H9 (cell line): ENCODE measurements around the gene TMEM106B. TPM values are rescaled to one million over a fixed set of nuclear protein-coding genes. Genes with fewer than 3 reads are reported as not detected.

Source experiments
- DNase-seq: peaks from one replicate; pipeline ENCODE4 v3.0.0-alpha.2; 2017
- H2AFZ ChIP-seq: one replicate; pipeline ENCODE4 v1.6.1; 2013; ENCODE audit warnings: mild to moderate bottlenecking, low read length, control low read depth, moderate library complexity
- H2AK5ac ChIP-seq: 2 replicates; pipeline ENCODE4 v1.6.1; 2013; ENCODE audit warnings: low read length, control low read depth, mixed read lengths; ENCODE audit not compliant: insufficient read length
- H2BK120ac ChIP-seq: one replicate; pipeline ENCODE4 v1.6.1; 2013; ENCODE audit warnings: low read depth, mild to moderate bottlenecking, low read length, control low read depth, inconsistent platforms; ENCODE audit not compliant: poor library complexity, severe bottlenecking
- H2BK12ac ChIP-seq: 2 replicates; pipeline ENCODE4 v1.6.1; 2013; ENCODE audit warnings: low read length, control low read depth, mixed read lengths, low read depth; ENCODE audit not compliant: insufficient read length
- H2BK15ac ChIP-seq: 2 replicates; pipeline ENCODE4 v1.6.1; 2013; ENCODE audit warnings: low read depth, low read length, control low read depth
- H2BK20ac ChIP-seq: one replicate; pipeline ENCODE4 v1.6.1; 2013; ENCODE audit warnings: low read depth, mild to moderate bottlenecking, low read length, control low read depth, inconsistent platforms; ENCODE audit not compliant: poor library complexity, severe bottlenecking
- H2BK5ac ChIP-seq: 2 replicates; pipeline ENCODE4 v1.6.1; 2013; ENCODE audit warnings: low read length, control low read depth, mixed read lengths; ENCODE audit not compliant: insufficient read length
- H3K14ac ChIP-seq: 2 replicates; pipeline ENCODE4 v1.6.1; 2013; ENCODE audit warnings: low read length, control low read depth; ENCODE audit not compliant: insufficient read depth
- H3K18ac ChIP-seq: 2 replicates; pipeline ENCODE4 v1.6.1; 2013; ENCODE audit warnings: low read depth, mild to moderate bottlenecking, mixed read lengths, low read length, control low read depth; ENCODE audit not compliant: insufficient read length
- H3K23ac ChIP-seq: 2 replicates; pipeline ENCODE4 v1.6.1; 2013; ENCODE audit warnings: low read length, control low read depth, mixed read lengths, low read depth; ENCODE audit not compliant: insufficient read length
- H3K23me2 ChIP-seq: 2 replicates; pipeline ENCODE4 v1.6.1; 2013; ENCODE audit warnings: low read depth, mild to moderate bottlenecking, mixed read lengths, low read length, control low read depth; ENCODE audit not compliant: insufficient read length, poor library complexity, severe bottlenecking
- H3K27ac ChIP-seq: 2 replicates; pipeline ENCODE4 v1.5.1; 2013; ENCODE audit warnings: low read length, control low read depth, mixed read lengths, low read depth; ENCODE audit not compliant: insufficient read length
- H3K27me3 ChIP-seq: 2 replicates; pipeline ENCODE4 v1.6.1; 2013; ENCODE audit warnings: low read length, control low read depth, inconsistent platforms; ENCODE audit not compliant: insufficient read depth
- H3K4ac ChIP-seq: 2 replicates; pipeline ENCODE4 v1.6.1; 2013; ENCODE audit warnings: low read depth, mild to moderate bottlenecking, control low read depth, inconsistent platforms, low read length, moderate library complexity
- H3K4me1 ChIP-seq: 2 replicates; pipeline ENCODE4 v1.6.1; 2013; ENCODE audit warnings: low read length, control low read depth, inconsistent platforms; ENCODE audit not compliant: insufficient read depth
- H3K4me2 ChIP-seq: 2 replicates; pipeline ENCODE4 v1.6.1; 2013; ENCODE audit warnings: low read length, control low read depth, mixed read lengths; ENCODE audit not compliant: insufficient read length, insufficient read depth
- H3K56ac ChIP-seq: 2 replicates; pipeline ENCODE4 v1.6.1; 2013; ENCODE audit warnings: low read depth, mild to moderate bottlenecking, mixed read lengths, low read length, control low read depth; ENCODE audit not compliant: insufficient read length
- H3K79me1 ChIP-seq: 2 replicates; pipeline ENCODE4 v1.6.1; 2013; ENCODE audit warnings: low read depth, mild to moderate bottlenecking, moderate library complexity, low read length, control low read depth, inconsistent platforms; ENCODE audit not compliant: insufficient read depth, poor library complexity, severe bottlenecking
- H3K79me2 ChIP-seq: 2 replicates; pipeline ENCODE4 v1.6.1; 2013; ENCODE audit warnings: low read length, control low read depth, inconsistent platforms; ENCODE audit not compliant: insufficient read depth
- H3K9ac ChIP-seq: 2 replicates; pipeline ENCODE4 v1.6.1; 2013; ENCODE audit warnings: low read length, control low read depth, mixed read lengths; ENCODE audit not compliant: insufficient read length; ENCODE audit errors: extremely low read depth
- H3K9me3 ChIP-seq: one replicate; pipeline ENCODE4 v1.6.1; 2013; ENCODE audit warnings: low read depth, low read length, inconsistent platforms; ENCODE audit not compliant: control insufficient read depth
- H3T11ph ChIP-seq: one replicate; pipeline ENCODE4 v1.6.1; 2013; ENCODE audit warnings: mild to moderate bottlenecking, low read length, control low read depth, inconsistent platforms
- H4K20me1 ChIP-seq: one replicate; pipeline ENCODE4 v1.6.1; 2013; ENCODE audit not compliant: control insufficient read depth, insufficient read length, insufficient read depth
- H4K5ac ChIP-seq: 2 replicates; pipeline ENCODE4 v1.6.1; 2013; ENCODE audit warnings: low read depth, mild to moderate bottlenecking, mixed read lengths, low read length, control low read depth; ENCODE audit not compliant: insufficient read length
- H4K8ac ChIP-seq: replicated peaks from 2 replicates; pipeline ENCODE4 v1.6.1; 2013; ENCODE audit warnings: low read length, control low read depth, mixed read lengths, low read depth; ENCODE audit not compliant: insufficient read length
- H4K91ac ChIP-seq: 2 replicates; pipeline ENCODE4 v1.6.1; 2013; ENCODE audit warnings: low read depth, mild to moderate bottlenecking, moderate library complexity, mixed read lengths, low read length, control low read depth; ENCODE audit not compliant: insufficient read length
- H3K27ac Mint-ChIP-seq, 3 experiments: 2 replicates in 2 of 3; 3 replicates in 1 of 3; pipeline ENCODE4 v1.8.0; 2020 to 2021; ENCODE audit warnings: mixed read lengths in 3 of 3, mild to moderate bottlenecking in 1 of 3, moderate library complexity in 1 of 3
- H3K27me3 Mint-ChIP-seq: 2 replicates; pipeline ENCODE4 v1.8.0; 2021; ENCODE audit warnings: low read depth, mild to moderate bottlenecking, moderate library complexity, mixed read lengths
- H3K36me3 Mint-ChIP-seq, 3 experiments: 2 replicates in 2 of 3; 3 replicates in 1 of 3; pipeline ENCODE4 v1.8.0; 2020 to 2021; ENCODE audit warnings: low read depth in 3 of 3, mixed read lengths in 3 of 3; ENCODE audit not compliant: insufficient read depth in 1 of 3
- H3K4me1 Mint-ChIP-seq, 2 experiments: 2 replicates each; pipeline ENCODE4 v1.8.0; 2020; ENCODE audit warnings: mixed read lengths in 2 of 2
- H3K4me3 Mint-ChIP-seq, 2 experiments: 2 replicates in 1 of 2; 3 replicates in 1 of 2; pipeline ENCODE4 v1.8.0; 2020 to 2021; ENCODE audit warnings: mild to moderate bottlenecking in 2 of 2, mixed read lengths in 2 of 2, moderate library complexity in 1 of 2
- H3K9me3 Mint-ChIP-seq, 2 experiments: 2 replicates in 1 of 2; 3 replicates in 1 of 2; pipeline ENCODE4 v1.8.0; 2020; ENCODE audit warnings: mild to moderate bottlenecking in 2 of 2, mixed read lengths in 2 of 2, moderate library complexity in 1 of 2
- CTCF ChIP-seq: fragments of 200-600 bp; sonication (generic); conservative IDR thresholded peaks from 3 replicates; pipeline ENCODE4 v1.8.0; 2021; ENCODE audit warnings: antibody characterized with exemption, mild to moderate bottlenecking
- total RNA-seq: library from RNA; stranded (reverse); gene quantifications from 2 replicates; pipeline ENCODE4 v1.2.1, GENCODE V29; 2021

The TMEM106B gene
- total RNA-seq, 1 experiment from 2014 or later, result 28.4 TPM

GRCh38 chr7:12228024-12228423 is 16.9 kb downstream of the TMEM106B start:
- H3K9me3 Mint-ChIP-seq, result peaks cover 13 to 14% of the 10 kb centered on the region in 2 experiments; a peak in 4 of 5 replicates
- H3K14ac ChIP-seq, result no peak overlapping the region
- no peak overlapping the region for H2AFZ ChIP-seq
- H3K18ac ChIP-seq, result no peak overlapping the region
- H3K4ac ChIP-seq, result no peak overlapping the region
- DNase-seq, result no peak
- no peak for TF ChIP-seq CTCF
- H2AK5ac ChIP-seq, result no peak overlapping the region
- H2BK15ac ChIP-seq, result no peak overlapping the region
- H3K27ac ChIP-seq, result no peak overlapping the region
- H4K91ac ChIP-seq, result no peak overlapping the region
- H3K79me2 ChIP-seq, result no peaks in the 10 kb centered on the region
- no peaks in the 10 kb centered on the region for H3K4me1 Mint-ChIP-seq
- no peak overlapping the region for H4K5ac ChIP-seq
- H2BK20ac ChIP-seq, result no peak overlapping the region
- H3K9me3 ChIP-seq, result no peaks in the 10 kb centered on the region
- H3K27me3 ChIP-seq, result no peaks in the 10 kb centered on the region
- no peak overlapping the region for H2BK5ac ChIP-seq
- no peak overlapping the region for H3K4me3 Mint-ChIP-seq
- H3K23ac ChIP-seq, result no peak overlapping the region
- H3K27me3 Mint-ChIP-seq, result no peaks in the 10 kb centered on the region
- H4K8ac ChIP-seq, result no peak overlapping the region
- H2BK12ac ChIP-seq, result no peak overlapping the region
- H3T11ph ChIP-seq, result no peak overlapping the region
- H3K56ac ChIP-seq, result no peak overlapping the region
- H3K36me3 Mint-ChIP-seq, result peaks cover 31 to 55% (median 43%) of the 10 kb centered on the region in 3 experiments
- no peak overlapping the region for H3K9ac ChIP-seq
- no peaks in the 10 kb centered on the region for H3K4me1 ChIP-seq
- H3K23me2 ChIP-seq, result no peaks in the 10 kb centered on the region
- H4K20me1 ChIP-seq, result no peaks in the 10 kb centered on the region
- H3K4me2 ChIP-seq, result no peak overlapping the region
- H3K79me1 ChIP-seq, result no peaks in the 10 kb centered on the region
- H3K27ac Mint-ChIP-seq, result no peak overlapping the region
- H2BK120ac ChIP-seq, result no peak overlapping the region
